ENCODE measurements around the gene RNF181.
"Not testable (repeated sequence)": the region's sequence is repeated elsewhere in the genome, so short reads cannot be mapped to it uniquely, and the experiment has no call there.

The RNF181 gene

DNA sequence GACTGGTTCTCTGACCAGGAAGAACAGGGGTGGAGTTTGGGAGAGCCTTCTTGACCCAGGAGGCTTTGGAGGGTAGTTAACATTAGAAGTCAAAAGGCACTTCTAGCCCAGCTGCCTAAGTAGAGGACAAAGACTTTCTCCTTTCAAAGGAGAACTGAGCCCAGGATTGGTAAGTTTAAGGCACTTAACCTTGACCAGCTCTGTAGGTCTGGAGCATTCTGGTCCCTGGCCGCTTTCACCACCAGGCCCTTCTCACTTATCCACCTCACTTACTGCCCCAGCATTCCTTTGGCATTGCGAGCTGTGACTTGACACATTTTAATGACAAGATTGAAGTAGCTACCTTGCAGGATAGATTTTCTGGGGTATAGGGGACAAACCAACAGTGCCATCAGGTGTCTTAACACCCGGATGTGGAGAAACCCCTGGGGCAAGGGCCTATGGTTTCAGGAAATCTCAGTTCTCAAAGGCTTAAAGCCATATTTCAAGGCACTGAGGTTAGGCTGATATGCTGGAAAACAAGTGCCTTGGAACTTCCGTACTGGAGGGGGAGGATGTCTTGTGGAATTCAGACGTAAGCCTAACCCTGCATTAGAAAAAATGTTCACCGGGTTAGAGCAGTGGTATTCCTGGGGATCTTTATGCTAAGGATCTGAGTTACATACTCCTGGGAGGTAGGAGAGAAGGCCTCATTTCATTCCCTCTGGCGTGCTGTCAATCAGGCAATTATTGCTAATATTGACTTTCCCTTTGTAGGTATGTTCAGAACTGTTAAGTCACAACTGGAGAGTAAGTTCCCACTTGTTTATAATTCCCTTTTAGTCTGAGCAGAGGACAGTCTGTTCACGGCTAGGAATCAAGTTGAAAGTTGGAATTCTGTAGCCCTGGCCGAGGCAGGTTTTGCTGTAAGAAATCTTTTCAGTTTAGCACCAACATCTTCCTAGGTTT, 12.0 kb downstream of the RNF181 start:
- no peak for DNase-seq
- in situ Hi-C loops (cut with MboI; ENCODE audit: low pct_unique_long_range_greater_than_20kb, low sequenced_read_pairs): no loop called here

DNA sequence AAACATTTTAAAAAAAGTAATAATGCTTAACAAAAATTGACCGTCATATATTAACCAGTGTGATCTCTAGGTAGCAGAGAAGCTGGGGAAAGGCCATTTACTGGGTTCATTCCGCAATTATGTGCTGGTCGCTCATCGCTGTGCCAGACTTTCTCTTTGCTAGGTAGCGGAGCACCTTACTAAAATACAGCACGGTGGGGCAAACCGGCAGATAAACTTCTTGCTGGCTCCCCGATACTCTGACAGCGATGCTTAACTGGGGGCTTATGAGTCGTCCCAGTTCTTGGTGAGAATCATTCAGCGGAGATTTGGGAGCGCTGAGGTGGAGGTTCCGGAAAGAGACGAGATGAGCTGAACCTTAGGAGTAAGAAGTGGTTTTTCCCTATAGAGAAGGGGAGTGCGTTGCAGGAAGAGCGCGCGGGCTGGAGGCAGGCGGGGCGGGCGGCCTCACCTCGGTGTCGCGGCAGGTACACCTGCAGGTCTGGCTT, 15.7 kb downstream of the RNF181 start:
- in situ Hi-C loops (cut with MboI; ENCODE audit: low pct_unique_long_range_greater_than_20kb, low sequenced_read_pairs): no loop called here
- DNase-seq: no peak

DNA sequence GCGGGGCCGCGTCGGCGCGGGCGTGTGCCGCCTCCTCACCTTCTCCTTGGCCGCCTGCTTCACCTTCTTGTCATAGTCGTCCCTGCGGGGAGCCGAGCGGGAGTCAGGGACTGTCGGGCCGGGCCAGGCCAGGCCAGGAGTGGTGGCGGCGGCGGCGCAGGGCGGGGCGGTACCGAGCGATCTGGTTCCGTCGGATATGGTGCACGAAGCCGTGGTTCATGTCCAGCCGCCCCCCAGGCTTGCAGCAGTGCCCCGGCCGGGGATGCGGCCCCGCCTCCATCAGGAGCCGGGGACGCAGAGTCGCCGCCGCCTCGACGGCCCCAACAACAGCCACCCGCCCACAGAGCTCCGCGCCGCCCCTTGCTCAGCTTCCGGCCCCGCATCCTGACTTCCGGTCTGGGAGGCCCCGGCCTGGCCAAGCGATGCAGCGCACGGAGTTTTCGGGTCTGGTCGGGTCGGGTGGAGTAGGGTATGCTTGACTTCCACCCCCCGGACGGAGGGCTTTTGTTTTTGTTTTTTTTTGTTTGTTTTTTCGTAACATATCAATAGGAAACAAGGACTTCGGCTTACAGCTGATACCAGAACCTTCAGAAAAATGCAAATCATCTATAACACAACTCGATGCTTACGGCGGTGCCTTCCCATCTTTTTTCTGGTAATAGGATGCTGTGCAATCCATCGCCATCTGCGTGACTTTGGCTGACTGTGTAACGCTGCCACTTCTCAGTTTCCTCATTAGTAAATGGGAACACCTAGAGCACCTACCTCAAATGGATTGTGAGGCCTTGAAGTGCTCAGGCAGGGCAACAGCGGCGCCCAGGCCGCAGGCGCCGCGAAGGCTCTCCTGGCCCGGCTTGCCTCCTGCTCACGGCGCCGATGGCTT, 16.4 kb downstream of the RNF181 start, which contains the start of gene C2orf68:
Gene C2orf68 (minus strand): TSS at position 362 of the 883 bp plus-strand sequence. CDS start 82 bp downstream, at position 280.
- DNase-seq: peak; percentile 93
- in situ Hi-C loops (cut with MboI; ENCODE audit: low pct_unique_long_range_greater_than_20kb, low sequenced_read_pairs): no loop called here

DNA sequence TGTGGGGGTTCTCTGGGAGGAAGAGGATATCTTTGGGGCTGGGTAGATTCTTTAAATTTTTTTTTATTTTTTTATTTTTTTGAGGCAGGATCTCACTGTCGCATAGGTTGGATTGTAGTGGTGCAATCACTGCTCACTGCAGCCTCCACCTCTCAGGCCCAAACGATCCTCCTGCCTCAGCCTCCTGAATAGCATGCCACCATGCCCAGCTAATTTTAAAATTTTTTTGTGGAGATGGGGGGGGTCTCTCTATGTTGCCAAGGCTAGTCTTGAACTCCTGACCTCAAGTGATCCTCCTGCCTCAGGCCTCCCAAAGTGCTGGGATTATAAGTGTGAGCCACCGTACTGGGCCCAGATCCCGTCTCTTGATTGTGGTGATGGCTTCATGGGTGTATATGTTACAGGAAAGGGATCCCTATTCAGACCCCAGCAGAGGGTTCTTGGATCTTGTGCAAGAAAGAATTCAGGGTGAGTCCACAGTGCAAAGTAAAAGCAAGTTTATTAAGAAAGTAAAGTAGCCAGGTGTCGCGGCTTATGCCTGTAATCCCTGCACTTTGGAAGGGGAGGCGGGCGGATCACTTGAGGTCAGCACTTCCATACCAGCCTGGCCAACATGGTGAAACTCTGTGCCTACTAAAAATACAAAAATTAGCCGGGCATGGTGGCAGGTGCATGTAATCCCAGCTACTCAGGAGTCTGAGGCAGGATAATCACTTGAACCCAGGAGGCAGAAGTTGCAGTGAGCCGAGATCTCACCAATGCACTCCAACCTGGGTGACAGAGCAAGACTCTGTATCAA, 18.4 kb downstream of the RNF181 start:
- DNase-seq: no peak
- in situ Hi-C loops (cut with MboI; ENCODE audit: low pct_unique_long_range_greater_than_20kb, low sequenced_read_pairs): no loop called here

DNA sequence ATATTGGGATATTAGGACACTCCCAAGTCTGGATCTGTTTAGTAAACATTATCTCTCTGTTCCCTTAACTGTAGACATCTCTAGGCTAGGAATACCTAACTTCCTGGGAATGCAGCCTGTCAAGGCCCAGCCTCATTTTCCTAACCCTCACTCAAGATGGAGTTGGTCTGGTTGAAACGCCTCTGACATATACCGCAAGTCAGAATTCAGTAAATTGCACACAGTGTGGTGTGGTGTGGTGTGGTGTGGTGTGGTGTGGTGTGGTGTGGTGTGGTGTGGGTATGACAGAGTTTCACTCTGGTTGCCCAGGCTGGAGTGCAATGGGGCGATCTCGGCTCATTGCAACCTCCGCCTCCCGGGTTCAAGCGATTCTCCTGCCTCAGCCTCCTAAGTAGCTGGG, 19.2 kb downstream of the RNF181 start:
- DNase-seq; in situ Hi-C loops (cut with MboI; ENCODE audit: low pct_unique_long_range_greater_than_20kb, low sequenced_read_pairs): not testable (repeated sequence)

DNA sequence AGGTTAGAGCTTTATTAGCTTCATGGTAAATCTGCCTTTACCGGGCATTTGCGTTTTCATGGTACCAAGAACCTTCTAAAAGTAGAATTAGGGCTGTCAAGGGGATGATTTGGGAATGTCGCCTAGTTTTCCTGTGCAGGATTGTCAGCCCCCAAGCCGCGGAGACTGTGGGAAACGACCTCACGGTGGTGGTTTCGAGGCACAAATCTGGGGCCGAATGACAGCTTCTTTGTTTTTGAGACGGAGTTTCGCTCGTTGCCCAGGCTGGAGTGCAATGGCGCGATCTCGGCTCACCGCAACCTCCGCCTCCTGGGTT, 19.8 kb downstream of the RNF181 start:
- no peak for DNase-seq
- in situ Hi-C loops (cut with MboI; ENCODE audit: low pct_unique_long_range_greater_than_20kb, low sequenced_read_pairs): no loop called here

DNA sequence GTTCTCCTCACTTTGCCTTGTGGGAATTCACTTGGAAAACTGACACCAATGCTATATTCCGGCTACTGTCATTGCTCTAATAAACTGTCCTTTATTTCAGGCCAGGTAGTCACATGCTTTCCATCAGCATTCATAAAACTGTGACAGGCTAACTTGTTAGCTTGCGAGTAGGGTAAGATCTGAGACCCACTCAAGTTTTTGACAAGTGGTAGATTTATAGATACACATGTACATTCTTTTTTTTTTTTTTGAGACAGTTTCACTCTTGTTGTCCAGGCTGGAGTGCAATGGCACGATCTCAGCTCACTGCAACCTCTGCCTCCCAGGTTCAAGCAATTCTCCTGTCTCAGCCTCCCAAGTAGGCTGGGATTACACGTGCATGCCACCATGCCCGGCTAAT, 22.2 kb downstream of the RNF181 start:
- DNase-seq; in situ Hi-C loops (cut with MboI; ENCODE audit: low pct_unique_long_range_greater_than_20kb, low sequenced_read_pairs): not testable (repeated sequence)

DNA sequence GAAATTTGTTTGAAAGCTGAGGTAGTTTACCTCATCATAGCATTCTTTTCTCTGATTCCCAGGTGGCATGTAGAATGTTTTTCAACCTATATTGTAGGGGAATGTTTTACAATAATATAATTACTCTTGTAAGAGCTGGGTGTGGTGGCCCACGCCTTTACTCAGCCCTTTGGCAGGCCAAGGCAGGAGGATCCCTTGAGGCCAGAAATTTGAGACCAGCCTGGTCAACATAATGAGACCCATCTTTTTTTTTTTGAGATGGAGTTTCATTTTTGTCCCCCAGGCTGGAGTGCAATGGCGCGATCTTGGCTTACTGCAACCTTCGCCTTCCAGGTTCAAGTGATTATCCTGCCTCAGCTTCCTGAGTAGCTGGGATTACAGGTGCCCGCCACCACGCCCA, 24.1 kb downstream of the RNF181 start:
- in situ Hi-C loops (cut with MboI; ENCODE audit: low pct_unique_long_range_greater_than_20kb, low sequenced_read_pairs): no loop called here
- DNase-seq: no peak

DNA sequence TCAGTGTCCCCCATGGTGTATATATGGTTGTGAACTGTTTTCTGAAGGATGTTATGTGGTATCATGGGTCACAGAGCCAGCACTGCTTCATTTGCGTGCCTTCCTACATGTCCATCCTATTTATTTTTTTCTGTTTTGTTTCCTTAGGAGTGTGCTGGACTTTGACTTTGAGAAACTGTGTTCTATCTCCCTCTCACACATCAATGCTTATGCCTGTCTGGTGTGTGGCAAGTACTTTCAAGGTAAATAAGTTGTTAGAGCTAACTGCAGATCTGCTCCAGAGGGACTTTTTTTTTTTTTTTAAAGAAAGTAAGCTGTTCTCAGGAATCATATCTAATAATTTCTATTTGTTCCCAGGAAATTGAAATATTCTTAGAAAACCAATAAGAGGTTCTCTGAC, 25.8 kb downstream of the RNF181 start:
- in situ Hi-C loops (cut with MboI; ENCODE audit: low pct_unique_long_range_greater_than_20kb, low sequenced_read_pairs): no loop called here
- no peak for DNase-seq

DNA sequence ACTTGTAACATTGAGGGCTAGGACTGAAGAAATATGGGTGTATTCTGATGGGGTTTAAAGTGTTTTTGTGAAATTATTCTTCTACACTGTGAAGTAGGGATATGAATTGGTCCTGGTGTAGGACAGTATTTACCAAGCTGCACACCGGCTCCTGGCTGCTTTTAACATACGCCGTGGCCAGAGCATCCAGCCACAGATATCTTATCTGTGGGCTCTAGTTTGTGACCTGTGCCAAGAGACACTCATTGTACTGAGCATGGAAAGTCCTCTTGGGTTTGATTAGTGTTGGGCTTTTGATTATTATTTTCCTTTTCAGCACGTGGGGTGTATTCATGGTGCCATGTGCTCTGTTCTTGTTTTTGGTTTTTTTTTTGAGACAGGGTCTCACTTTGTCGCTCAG, 28.4 kb downstream of the RNF181 start:
- in situ Hi-C loops (cut with MboI; ENCODE audit: low pct_unique_long_range_greater_than_20kb, low sequenced_read_pairs): no loop called here
- no peak for DNase-seq

DNA sequence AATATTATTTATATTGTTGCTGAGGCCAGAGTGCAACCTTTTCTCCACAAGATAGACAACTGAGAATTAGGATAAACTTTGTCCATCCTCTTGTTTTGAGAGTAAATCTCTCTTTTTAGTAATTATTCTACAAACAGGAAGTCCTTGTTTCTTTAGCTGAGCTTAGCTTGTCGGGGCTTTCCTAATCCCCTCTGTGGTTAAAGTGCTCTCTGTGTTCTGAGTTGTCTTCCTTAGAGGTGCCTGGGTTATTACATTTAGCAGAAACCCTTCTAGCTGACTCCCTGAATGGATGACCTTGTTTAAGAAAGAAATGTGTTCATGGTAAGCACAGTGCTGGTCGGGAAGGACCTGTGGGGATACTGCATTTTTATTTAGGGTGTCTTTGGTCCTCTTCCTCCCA, 33.1 kb downstream of the RNF181 start:
- DNase-seq: peak; percentile 14
- in situ Hi-C loops (cut with MboI; ENCODE audit: low pct_unique_long_range_greater_than_20kb, low sequenced_read_pairs): no loop called here

DNA sequence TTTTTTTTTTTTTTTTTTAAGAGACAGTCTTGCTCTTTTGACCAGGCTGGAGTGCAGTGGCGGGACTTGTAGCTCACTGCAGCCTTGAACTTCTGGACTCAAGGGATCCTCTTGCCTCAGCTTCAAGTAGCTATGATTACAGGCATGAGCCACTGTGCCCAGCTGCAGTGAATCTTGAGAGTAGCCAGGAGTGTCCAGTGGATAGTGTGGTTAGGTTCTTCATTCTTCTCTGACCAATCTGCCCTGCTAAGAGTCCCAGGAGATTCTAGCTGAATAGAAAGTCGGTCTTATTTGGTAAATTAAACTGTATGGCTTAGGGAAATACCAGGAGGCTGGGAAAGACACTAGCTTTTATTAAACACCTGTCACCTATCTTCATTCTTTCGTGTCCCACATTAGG, 35.8 kb downstream of the RNF181 start:
- in situ Hi-C loops (cut with MboI; ENCODE audit: low pct_unique_long_range_greater_than_20kb, low sequenced_read_pairs): no loop called here
- no peak for DNase-seq

DNA sequence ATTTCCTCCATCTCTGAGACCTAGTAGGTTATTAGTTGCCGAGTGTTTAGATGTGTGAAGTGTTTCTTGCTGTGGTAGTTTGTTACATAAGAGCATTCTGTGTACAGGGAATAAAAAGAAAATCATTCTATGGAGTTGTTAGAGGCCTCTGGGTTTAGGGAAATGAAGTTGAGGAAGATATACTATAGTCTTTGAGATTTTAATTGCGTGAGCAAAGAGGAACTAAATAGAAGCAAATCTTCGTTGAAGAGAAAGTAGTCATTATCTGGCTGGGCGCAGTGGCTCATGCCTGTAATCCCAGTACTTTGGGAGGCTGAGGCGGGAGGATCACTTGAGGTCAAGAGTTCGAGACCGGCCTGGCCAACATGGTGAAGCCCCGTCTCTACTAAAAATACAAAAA, 39.5 kb downstream of the RNF181 start:
- no peak for DNase-seq
- in situ Hi-C loops (cut with MboI; ENCODE audit: low pct_unique_long_range_greater_than_20kb, low sequenced_read_pairs): no loop called here

DNA sequence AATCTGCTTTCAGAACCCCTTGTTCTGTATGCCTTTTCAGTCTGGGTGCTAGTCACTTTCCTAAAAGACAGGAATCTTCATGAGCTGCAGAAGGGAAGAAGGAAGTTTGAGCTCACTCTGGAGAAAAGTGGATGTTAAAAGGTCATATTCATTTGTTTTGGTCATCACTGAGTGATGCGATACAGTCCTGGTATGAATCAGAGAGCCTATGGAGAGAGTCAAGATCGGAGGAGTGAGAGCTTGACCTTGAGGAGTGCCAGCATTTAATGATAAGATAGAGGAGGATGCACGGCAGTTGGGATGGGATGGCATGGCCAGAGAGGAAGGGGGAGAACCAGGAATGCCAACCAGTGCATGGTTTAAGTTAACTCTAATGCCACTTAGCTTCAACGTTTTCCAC, 40.1 kb downstream of the RNF181 start:
- DNase-seq: no peak
- in situ Hi-C loops (cut with MboI; ENCODE audit: low pct_unique_long_range_greater_than_20kb, low sequenced_read_pairs): no loop called here

DNA sequence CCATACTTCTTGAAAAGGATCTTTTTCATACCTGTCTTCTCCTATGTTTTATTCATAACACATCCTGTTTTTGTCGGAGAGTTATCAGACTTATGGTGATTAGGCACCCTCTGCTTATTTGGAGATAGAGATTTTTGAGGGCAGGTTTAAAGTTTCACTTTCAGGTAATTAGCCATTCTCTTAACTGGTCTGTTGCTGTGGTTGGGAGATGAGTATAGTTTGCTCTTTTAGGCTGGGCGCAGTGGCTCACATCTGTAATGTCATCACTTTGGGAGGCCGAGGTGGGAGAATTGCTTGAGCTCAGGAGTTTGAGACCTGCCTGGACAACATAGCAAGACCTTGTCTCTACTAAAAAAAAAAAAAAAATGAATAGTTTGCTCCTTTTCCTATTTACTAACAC, 47.2 kb downstream of the RNF181 start:
- DNase-seq: no peak
- in situ Hi-C loops (cut with MboI; ENCODE audit: low pct_unique_long_range_greater_than_20kb, low sequenced_read_pairs): no loop called here

DNA sequence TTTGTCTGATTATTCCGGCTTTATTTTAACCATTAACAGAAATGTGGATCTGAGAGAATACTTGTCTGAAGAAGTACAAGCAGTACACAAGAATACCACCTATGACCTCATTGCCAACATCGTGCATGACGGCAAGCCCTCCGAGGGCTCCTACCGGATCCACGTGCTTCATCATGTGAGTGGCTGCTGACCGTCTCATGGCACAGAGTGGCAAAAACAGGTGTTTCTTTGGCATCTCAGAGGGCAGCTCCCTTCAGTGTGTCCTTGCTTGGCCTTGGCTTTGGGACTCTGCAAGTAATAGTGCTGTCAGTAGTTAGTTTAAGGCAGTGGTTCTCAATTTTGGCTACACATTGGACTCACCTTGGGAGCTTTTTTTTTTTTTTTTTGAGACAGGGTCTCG, 49.4 kb downstream of the RNF181 start:
- no peak for DNase-seq
- in situ Hi-C loops (cut with MboI; ENCODE audit: low pct_unique_long_range_greater_than_20kb, low sequenced_read_pairs): no loop called here

DNA sequence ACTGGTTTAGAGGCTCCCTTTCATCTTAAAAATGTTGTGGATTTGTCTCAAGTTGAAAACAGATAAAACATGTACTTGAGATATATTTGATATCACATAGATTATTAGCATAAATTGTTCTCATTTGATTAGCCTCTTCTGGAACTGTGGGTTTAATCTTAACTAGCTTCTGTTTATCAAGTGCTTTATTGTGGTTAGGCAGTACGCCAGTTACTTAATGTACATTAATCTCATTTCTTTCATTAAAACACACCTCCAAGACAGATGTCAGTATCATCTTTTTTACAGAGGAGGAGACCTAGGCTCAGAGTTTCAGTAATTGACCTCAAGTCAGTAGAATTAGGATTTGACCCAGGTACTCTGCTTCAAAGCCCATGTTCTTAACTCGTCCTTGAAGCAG, 50.6 kb downstream of the RNF181 start:
- no peak for DNase-seq
- in situ Hi-C loops (cut with MboI; ENCODE audit: low pct_unique_long_range_greater_than_20kb, low sequenced_read_pairs): no loop called here

All from KBM-7 (cell line).